ENCODE results near the gene PTPN23.

Gene PTPN23

GRCh38 chr3:47441796-47442551 is 61.2 kb downstream of the PTPN23 start:
- POLR2A ChIA-PET: no interaction called here
- CTCF ChIA-PET: interaction anchor here (0.6 to 0.7 kb wide), 2 partner anchors 22 to 229 kb away, joined by 3 read pairs; no protein-coding TSS in a partner anchor
- peaks cover 0 to 43% of the 10 kb centered on the region in 2 experiments; a peak in 2 of 3 replicates for H3K36me3 ChIP-seq (ENCODE audit: control insufficient read depth in 2 of 2, insufficient read depth in 1 of 2, low read length in 2 of 2)
- H3K9me3 ChIP-seq (ENCODE audit: control insufficient read depth, insufficient read depth, low read depth, low read length): no peaks in the 10 kb centered on the region
- H3K4me3 ChIP-seq (ENCODE audit: low read depth, low read length): no peak overlapping the region
- H3K27ac ChIP-seq (ENCODE audit: extremely low read depth, low read depth, low read length): no peak overlapping the region
- TF ChIP-seq KLF16 (tag by site-specific recombination; IDR thresholded peaks at IDR 0.05): no peak
- no peaks in the 10 kb centered on the region; the same call in 1 of the 2 replicates for H3K4me1 ChIP-seq (ENCODE audit: control insufficient read depth, insufficient read depth, low read length)

GRCh38 chr3:47443611-47443995 is 62.8 kb downstream of the PTPN23 start:
- H3K27ac ChIP-seq (ENCODE audit: extremely low read depth, low read depth, low read length): peak overlapping the region; percentile 17; the same call in 1 of the 2 replicates
- TF ChIP-seq ZNF660 (tag by site-specific recombination; IDR thresholded peaks at IDR 0.05) (no peak), ZNF830 (tag by site-specific recombination; IDR thresholded peaks at IDR 0.05; ENCODE audit: low read depth) (no peak), ZNF521 (tag by site-specific recombination; IDR thresholded peaks at IDR 0.05) (no peak), ZXDB (tag by site-specific recombination; IDR thresholded peaks at IDR 0.05) (no peak), ZNF394 (tag by site-specific recombination; IDR thresholded peaks at IDR 0.05; ENCODE audit: borderline replicate concordance) (no peak), INSM2 (tag by site-specific recombination; IDR thresholded peaks at IDR 0.05) (no peak), ZNF280C (tag by site-specific recombination; IDR thresholded peaks at IDR 0.05) (no peak), ZNF555 (tag by site-specific recombination; conservative IDR thresholded peaks at IDR 0.05) (no peak), ZNF549 (tag by site-specific recombination; IDR thresholded peaks at IDR 0.05) (no peak), ZNF449 (tag by site-specific recombination; IDR thresholded peaks at IDR 0.05) (no peak), PRDM1 (tag by site-specific recombination; IDR thresholded peaks at IDR 0.05) (no peak), ZEB2 (tag by site-specific recombination; IDR thresholded peaks at IDR 0.05) (no peak), ZNF529 (tag by site-specific recombination; IDR thresholded peaks at IDR 0.05; ENCODE audit: insufficient replicate concordance) (no peak), ZBTB21 (tag by site-specific recombination; IDR thresholded peaks at IDR 0.05) (no peak), ZNF518A (tag by site-specific recombination; conservative IDR thresholded peaks at IDR 0.05; ENCODE audit: low read depth) (no peak)
- no peaks in the 10 kb centered on the region for H3K9me3 ChIP-seq (ENCODE audit: control insufficient read depth, insufficient read depth, low read depth, low read length)
- no peak overlapping the region for H3K4me3 ChIP-seq (ENCODE audit: low read depth, low read length)
- POLR2A ChIA-PET: no interaction called here
- H3K36me3 ChIP-seq (ENCODE audit: control insufficient read depth in 2 of 2, insufficient read depth in 1 of 2, low read length in 2 of 2): peaks cover 0 to 34% of the 10 kb centered on the region in 2 experiments; a peak in 2 of 3 replicates
- CTCF ChIA-PET: no interaction called here
- H3K4me1 ChIP-seq (ENCODE audit: control insufficient read depth, insufficient read depth, low read length): no peaks in the 10 kb centered on the region; the same call in 1 of the 2 replicates
